ENCODE measurements around the gene ZNF592.

Gene ZNF592

GRCh38 chr15:84716036-84716732 is 32.2 kb upstream of the ZNF592 start, which contains the start of gene SEC11A (continued):
- TF ChIP-seq ZBTB48 (tag by site-specific recombination; IDR thresholded peaks at IDR 0.05) (peak; percentile 46; the same call in 1 of the 2 replicates), ZNF18 (tag by site-specific recombination; IDR thresholded peaks at IDR 0.05) (peak; percentile 70), PBX3 (CRISPR knock-in tag; IDR thresholded peaks at IDR 0.05) (peak; percentile 91), ZNF580 (tag by site-specific recombination; IDR thresholded peaks at IDR 0.05) (peak; percentile 91), YY2 (tag by site-specific recombination; IDR thresholded peaks at IDR 0.05) (peak; percentile 71), ZBTB8A (tag by site-specific recombination; IDR thresholded peaks at IDR 0.05) (peak; percentile 81), ZNF10 (tag by site-specific recombination; IDR thresholded peaks at IDR 0.05) (0 out of 2 replicates have a peak, but pooled peaks have one; percentile 40), BCL11A (tag by site-specific recombination; IDR thresholded peaks at IDR 0.05; ENCODE audit: low read depth) (peak; percentile 73; the same call in 1 of the 2 replicates), ZNF473 (tag by site-specific recombination; IDR thresholded peaks at IDR 0.05) (no peak)

- Histone ChIP-seq H3K4me3 (ENCODE audit: low read depth, low read length) (no peak overlapping the region), H3K36me3 (ENCODE audit: control insufficient read depth in 2 of 2, insufficient read depth in 1 of 2, low read length in 2 of 2) (no peaks in the 10 kb centered on the region), H3K4me1 (ENCODE audit: control insufficient read depth, insufficient read depth, low read length) (no peaks in the 10 kb centered on the region), H3K27ac (ENCODE audit: extremely low read depth, low read depth, low read length) (no peak overlapping the region), H3K9me3 (ENCODE audit: control insufficient read depth, insufficient read depth, low read depth, low read length) (no peaks in the 10 kb centered on the region)
- no peak for TF ChIP-seq ZNF521 (tag by site-specific recombination; IDR thresholded peaks at IDR 0.05)
- TF ChIP-seq ZNF132 (tag by site-specific recombination; IDR thresholded peaks at IDR 0.05; ENCODE audit: borderline replicate concordance): no peak
- TF ChIP-seq KLF7 (tag by site-specific recombination; IDR thresholded peaks at IDR 0.05; ENCODE audit: borderline replicate concordance): no peak
- TF ChIP-seq ZNF138 (tag by site-specific recombination; IDR thresholded peaks at IDR 0.05; ENCODE audit: borderline replicate concordance): no peak
- TF ChIP-seq ZNF626 (tag by site-specific recombination; IDR thresholded peaks at IDR 0.05): no peak
- no peak for TF ChIP-seq ZNF280C (tag by site-specific recombination; IDR thresholded peaks at IDR 0.05)
- no peak for TF ChIP-seq ZFP69B (tag by site-specific recombination; IDR thresholded peaks at IDR 0.05)
- TF ChIP-seq ZNF10 (tag by site-specific recombination; IDR thresholded peaks at IDR 0.05): no peak
- no peak for TF ChIP-seq ZNF560 (tag by site-specific recombination; IDR thresholded peaks at IDR 0.05; ENCODE audit: borderline replicate concordance)
- TF ChIP-seq INSM2 (tag by site-specific recombination; IDR thresholded peaks at IDR 0.05): no peak
- no peak for TF ChIP-seq ZNF510 (tag by site-specific recombination; IDR thresholded peaks at IDR 0.05; ENCODE audit: insufficient replicate concordance)
- TF ChIP-seq ZBTB6 (tag by site-specific recombination; IDR thresholded peaks at IDR 0.05): no peak
- TF ChIP-seq BCL6B (tag by site-specific recombination; IDR thresholded peaks at IDR 0.05): no peak
- no peak for TF ChIP-seq ZNF707 (tag by site-specific recombination; IDR thresholded peaks at IDR 0.05)
- no peak for TF ChIP-seq ZNF18 (tag by site-specific recombination; IDR thresholded peaks at IDR 0.05)
- POLR2A ChIA-PET: interaction anchor here (1.2 kb wide), 1 partner anchor 12 kb away, joined by 5 read pairs; no protein-coding TSS in a partner anchor
- CTCF ChIA-PET: no interaction called here
Observed at GRCh38 chr15:84721371-84721770, 27.0 kb upstream of the ZNF592 start.
